Measurements from ENCODE around the gene ATP5F1E.
"Not testable (repeated sequence)": the region's sequence is repeated elsewhere in the genome, so short reads cannot be mapped to it uniquely, and the experiment has no call there.

ATP5F1E gene

DNA sequence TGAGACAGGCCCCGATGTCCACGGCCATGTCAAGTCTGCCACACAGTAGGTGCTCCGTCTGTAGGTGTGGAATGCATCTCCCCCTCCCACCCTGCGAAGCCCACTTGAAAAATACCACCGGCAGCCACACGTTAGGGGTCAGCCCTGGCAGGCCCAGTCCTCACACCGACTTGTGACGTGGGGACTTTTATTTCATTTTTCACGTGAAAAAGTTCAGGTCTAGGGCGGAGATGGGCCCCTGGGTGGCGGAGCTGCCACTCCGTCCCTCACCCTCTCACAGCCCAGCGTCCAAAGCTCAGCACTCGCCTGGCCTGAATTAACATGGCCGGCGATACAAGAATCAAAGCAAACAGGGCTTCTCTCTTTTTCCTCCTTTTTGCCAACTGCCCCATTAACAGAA is 16.7 kb downstream of the ATP5F1E start:
- TF ChIP-seq, protein P1, sequence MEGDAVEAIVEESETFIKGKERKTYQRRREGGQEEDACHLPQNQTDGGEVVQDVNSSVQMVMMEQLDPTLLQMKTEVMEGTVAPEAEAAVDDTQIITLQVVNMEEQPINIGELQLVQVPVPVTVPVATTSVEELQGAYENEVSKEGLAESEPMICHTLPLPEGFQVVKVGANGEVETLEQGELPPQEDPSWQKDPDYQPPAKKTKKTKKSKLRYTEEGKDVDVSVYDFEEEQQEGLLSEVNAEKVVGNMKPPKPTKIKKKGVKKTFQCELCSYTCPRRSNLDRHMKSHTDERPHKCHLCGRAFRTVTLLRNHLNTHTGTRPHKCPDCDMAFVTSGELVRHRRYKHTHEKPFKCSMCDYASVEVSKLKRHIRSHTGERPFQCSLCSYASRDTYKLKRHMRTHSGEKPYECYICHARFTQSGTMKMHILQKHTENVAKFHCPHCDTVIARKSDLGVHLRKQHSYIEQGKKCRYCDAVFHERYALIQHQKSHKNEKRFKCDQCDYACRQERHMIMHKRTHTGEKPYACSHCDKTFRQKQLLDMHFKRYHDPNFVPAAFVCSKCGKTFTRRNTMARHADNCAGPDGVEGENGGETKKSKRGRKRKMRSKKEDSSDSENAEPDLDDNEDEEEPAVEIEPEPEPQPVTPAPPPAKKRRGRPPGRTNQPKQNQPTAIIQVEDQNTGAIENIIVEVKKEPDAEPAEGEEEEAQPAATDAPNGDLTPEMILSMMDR (IDR thresholded peaks at IDR 0.05; ENCODE audit: low read depth, low read length), result no peak
- DNase-seq (ENCODE audit: extremely low read depth, low read depth), result no peak

DNA sequence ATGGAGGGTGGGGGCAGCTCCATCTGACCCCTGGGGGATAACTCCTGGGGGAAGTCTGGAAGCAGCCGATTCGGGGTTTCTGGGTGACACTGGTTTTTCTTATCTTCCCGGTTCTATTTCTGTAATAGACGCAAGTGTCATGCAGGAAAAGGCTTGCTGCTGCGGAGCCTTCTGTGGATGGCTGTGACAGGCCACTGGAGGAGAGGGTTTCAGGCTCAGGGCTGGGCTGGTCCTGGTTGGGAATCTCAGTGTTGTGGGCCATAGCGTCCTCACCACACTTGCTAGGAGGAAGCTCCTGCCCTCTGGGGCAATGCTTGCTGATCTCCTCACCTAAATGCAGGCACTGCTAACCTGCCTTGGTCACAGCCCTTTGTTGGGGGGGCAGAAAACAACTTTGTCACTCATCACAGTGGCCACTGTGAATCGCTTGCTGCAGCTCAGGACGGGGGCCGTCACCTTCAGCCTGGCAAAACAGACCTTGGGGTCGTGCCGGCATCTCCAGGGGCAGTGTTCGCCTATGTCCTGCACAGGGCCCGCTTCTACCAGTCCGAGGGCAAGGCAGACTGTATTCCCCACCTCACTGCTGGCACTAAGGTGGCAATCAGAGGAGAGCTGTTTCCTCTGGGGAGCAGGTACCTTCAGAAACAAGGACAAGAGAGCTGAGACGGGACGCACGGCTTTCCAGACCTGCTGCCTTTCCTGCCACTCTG is 17.3 kb downstream of the ATP5F1E start:
- no peak for DNase-seq (ENCODE audit: extremely low read depth, low read depth)
- TF ChIP-seq, protein P1 (IDR thresholded peaks at IDR 0.05; ENCODE audit: low read depth, low read length), result no peak

DNA sequence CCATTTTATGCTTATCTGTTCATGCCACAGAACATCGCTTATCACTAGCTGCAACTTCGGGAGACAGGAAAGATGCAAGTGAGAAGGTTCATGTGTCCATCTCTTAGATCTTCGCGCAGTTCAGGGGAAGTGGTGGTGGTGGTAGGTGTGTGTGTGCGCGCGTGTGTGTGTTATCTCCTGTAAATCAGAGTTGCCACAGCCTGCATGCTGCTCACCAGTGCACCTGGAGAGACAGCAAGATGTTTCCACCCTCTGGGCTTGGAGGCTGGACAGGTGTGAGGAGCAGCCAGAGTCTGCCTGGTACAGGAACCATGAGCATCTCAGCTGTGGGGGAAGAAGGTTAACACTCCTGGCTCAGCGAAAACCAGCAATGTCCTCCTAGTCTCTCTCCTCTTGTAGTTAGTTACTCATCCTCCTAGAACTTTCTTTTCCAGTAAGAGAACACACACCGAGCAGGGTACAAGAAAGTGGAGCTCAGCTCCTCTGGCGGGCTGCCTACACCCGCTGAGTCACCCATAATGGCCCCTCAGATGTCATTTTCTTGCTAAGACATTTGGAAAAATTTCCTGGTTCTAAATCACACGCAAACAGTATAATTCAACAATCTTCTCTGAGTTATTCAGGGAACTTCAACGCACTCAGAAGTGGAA is 18.1 kb downstream of the ATP5F1E start:
- DNase-seq (ENCODE audit: extremely low read depth, low read depth), result no peak
- TF ChIP-seq, protein P1 (IDR thresholded peaks at IDR 0.05; ENCODE audit: low read depth, low read length), result no peak

DNA sequence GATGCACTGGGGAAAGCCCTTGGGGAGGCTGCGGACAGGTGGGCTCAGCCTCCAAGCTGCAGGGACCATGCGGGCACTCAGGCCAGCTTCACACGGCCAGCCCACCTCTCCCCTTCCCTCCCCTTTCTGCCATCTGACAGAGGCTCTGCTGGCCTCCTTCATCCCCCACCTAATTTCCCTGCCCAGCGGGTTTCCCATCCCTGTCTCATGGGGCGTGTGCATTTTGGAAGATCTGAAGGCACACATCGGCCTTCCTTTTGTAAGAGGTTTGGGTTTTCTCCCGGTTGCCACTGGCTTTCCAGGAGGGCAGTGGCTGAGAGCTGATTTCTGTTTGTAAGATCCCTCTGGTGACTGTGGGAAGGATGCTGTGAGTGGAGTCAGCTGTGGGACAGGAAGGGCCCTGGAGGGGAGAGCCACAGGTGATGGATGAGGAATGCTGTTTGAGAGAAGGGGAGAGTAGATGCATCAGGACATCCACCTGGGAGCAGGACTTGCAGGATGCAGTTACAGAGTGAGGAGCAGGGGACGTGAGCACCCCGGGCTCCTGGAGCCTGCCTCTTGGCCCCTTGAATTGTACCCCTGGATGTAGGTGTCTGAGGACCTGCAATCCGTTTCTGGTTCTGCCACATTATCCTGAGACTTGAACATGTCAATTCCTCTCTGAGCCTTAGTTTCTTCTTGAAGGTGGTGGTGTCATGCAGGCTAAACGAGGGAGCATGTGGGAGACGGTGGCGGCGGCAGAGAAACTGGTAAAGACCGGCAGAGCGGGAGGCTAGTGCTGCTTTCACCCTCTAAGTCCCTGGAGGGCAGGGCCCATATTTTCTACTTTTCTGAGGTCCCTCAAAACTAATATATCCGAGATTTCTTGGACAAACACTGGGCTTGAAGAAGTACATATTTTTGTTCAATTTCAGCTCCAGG is 18.8 kb downstream of the ATP5F1E start:
- DNase-seq (ENCODE audit: extremely low read depth, low read depth), result no peak
- TF ChIP-seq, protein P1 (IDR thresholded peaks at IDR 0.05; ENCODE audit: low read depth, low read length), result no peak

DNA sequence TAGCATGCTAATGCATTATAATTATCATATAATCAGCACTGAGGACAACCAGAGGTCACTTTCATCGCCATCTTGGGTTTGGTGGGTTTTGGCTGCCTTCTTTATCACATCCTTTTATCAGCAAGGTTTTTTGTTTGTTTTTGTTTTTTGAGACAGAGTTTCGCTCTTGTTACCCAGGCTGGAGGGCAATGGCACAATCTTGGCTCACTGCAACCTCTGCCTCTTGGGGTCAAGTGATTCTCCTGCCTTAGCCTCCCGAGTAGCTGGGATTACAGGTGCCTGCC is 20.3 kb downstream of the ATP5F1E start:
- DNase-seq (ENCODE audit: extremely low read depth, low read depth), result not testable (repeated sequence)

DNA sequence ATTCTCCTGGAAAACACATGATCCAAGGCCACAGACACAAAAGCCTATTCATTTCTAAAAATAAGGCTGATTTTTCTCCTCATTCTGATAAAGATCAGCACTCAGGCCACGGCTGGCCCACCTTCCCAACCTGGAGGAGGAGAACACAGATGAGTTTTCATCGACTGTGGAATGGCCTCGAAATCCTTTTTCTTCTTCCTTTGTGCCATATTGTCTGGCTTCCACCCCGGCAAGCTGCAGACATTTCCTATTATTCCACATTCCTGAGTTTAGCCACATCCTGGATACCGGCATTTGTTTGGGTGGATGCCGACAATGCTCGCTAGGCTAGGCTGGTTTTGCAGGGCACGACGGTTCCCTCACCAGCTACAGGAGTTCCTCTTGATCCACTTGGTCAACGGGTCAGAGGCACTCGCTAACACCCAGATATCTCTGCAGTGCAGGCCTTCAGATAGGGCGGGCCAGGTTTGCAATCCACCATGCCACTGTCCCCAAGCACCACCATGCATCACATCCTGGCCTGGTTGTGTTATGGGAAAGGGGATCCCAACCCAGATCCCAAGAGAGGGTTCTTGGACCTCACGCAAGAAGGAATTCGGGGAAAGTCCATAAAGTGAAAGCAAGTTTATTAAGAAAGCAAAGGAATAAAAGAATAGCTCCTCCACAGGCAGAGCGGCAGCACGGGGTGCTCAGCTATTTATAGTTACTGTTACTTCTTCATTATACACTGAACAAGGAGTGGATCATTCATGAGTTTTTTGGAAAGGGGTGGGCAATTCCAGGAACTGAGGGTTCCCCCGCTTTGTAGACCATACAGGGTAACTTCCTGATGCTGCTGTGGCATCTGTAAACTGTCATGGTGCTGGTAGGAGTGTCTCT is 20.9 kb downstream of the ATP5F1E start:
- DNase-seq (ENCODE audit: extremely low read depth, low read depth), result peak; percentile 73
- TF ChIP-seq, protein P1 (IDR thresholded peaks at IDR 0.05; ENCODE audit: low read depth, low read length), result no peak

DNA sequence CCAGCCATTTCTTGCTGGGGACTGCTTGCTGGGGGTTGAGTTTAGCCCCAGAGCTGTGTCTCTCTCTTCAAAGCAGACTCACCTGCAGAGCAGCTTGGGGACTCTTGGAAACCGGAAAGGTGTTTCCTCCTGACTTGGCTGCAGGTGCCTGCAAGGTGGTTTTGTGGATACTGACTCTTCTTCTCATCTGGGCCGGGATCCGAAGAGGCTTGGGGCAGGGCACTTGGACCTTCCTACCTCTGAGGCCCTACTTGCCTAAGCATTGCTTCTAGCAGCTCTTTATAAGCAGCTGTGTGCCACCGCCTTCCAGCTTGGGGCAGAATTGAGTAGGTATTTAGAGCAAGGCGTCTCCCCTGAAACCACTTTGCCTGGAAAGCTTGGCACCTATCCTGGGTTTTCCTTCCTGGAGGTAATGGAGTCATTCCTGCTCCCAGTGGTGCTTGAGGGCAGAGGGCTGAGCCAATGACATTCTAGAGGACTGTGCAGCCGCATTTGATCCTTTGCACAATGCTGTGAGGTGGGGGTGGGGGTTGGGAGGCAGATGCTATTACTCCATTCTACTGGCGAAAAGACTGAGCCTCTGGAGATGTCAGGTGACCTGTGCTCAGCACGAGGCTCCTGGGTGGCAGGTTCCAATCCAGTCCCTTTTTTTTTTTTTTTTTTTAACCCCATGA is 21.7 kb downstream of the ATP5F1E start:
- DNase-seq (ENCODE audit: extremely low read depth, low read depth), result no peak
- TF ChIP-seq, protein P1 (IDR thresholded peaks at IDR 0.05; ENCODE audit: low read depth, low read length), result no peak
